Measurements from ENCODE around the gene CYGB.

The CYGB gene

DNA sequence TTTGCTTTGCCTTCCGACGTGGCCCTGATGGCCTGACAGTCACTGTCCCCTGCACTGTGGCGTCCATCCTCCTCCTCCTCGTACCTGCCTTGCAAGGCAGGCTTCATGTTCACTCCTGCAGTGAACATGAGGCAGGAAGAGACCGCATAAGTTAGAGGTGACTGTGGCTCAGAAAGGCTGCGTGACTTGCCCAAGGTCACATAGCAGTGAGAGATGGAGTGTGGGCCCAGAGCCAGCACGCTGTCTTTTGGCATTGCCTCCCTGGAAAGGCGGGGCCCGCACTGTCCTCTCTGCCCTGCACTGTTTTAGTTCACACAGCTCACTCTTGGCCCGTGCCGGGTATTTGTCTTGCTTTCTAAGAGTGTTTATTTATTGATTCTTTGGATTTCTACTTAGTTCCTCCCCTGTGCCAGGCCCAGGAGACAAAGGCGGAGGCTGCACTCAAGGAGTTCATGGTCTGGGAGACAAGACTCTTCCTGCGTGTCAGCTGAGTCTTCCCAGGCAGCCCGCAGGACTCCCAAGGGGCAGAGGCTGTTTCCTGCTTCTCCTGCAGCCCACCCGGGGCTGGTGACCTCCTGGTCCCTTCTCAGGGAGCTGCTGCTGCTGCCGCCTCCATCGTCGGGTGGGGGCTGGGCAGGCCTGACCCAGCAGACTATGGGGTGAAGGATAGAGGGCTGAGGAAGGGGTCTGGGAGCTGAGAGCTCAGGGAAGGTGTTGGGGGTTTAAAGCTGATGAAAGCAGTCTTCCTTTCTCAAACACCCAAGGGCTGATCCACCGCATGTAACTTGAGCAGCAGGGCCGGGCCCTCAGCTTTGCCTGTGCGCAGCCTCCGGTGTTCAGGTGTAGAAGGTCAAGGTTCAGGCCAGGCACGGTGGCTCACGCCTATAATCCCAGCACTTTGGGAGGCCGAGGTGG is 12.7 kb downstream of the CYGB start:
- in situ Hi-C loops (cut with MboI; ENCODE audit: low sequenced_read_pairs): loop anchor here (5.0 to 25.0 kb wide), 2 partner anchors 97 to 113 kb away; no protein-coding TSS in a partner anchor

DNA sequence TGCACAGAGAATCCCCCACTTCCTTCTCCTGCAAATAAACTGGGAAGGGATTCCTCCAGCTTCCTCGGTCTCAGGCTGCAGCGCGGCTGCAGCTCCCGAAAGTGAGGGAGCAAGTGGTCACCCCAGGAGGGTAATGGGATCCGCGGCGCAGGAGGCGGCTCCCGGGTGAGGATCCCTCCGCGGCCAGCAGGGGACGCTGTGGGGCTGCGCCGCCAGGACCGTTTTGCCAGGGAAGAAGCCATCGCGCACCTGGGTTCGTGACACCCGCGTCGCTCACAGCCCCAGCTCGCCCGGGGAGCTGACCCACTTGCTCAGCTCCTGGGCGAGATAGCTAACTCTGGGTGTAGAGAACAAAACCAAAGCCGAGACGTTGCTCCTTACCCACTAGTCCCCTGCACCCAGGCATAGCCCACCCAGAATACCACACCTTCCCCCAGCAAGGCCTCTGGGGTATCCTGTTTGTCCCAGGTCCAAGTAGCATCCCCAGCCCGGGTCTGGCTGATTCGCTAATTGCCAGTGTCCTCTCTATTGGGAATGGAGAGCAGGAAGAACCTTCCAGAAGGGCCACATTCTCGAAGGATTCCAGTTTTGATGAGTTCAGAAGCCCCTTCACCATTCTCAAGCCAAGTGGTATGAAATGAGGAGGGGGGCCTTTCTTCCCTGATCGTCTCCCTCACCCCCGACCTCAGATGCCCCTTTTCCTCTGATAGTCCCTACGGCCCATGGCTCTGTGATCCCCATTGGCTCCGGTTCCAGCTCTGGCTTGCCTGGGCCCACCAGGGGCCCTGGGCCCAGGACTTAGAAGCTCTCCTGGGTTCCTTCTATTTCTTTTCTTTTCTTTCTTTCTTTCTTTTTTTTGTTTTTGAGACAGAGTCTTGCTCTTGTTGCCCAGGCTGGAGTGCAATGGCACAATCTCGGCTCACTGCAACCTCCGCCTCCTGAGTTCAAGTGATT is 14.1 kb downstream of the CYGB start:
- in situ Hi-C loops (cut with MboI; ENCODE audit: low sequenced_read_pairs): loop anchor here (5.0 to 25.0 kb wide), 2 partner anchors 99 to 111 kb away; no protein-coding TSS in a partner anchor

DNA sequence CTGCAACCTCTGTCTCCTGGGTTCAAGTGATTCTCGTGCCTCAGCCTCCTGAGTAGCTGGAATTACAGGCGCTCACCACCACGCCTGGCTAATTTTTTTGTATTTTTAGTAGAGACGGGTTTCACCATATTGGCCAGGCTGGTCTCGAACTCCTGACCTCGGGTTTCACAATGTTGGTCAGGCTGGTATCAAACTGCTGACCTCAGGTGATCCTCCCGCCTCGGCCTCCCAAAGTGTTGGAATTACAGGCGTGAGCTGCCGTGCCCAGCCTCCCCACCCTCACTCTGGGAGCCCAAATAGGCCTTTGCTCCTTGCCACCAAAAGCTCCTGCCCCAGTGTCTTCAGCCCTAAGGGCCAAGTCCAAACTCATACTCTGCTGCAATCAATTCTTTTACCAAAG is 15.8 kb downstream of the CYGB start:
- in situ Hi-C loops (cut with MboI; ENCODE audit: low sequenced_read_pairs): loop anchor here (5.0 to 25.0 kb wide), 2 partner anchors 101 to 109 kb away; no protein-coding TSS in a partner anchor

DNA sequence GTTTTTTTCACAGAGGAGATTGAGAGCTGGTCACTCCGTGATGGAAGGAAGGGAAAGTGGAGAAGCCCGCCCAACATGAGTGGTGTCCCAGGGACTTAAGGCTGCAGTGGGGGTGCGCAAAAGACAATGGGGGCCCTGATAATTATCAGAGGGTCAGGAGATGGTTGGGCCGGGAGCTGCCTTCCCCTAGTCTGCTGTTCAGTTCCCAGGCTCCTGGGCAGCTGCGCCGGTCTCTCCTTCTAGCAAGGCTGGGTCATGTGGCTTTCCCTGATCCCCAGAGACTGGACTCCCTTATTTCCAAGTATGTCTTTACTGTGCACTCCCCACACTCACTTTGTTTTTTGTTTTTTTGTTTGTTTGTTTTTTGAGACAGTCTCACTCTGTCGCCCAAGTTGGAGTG is 16.2 kb downstream of the CYGB start:
- in situ Hi-C loops (cut with MboI; ENCODE audit: low sequenced_read_pairs): loop anchor here (5.0 to 25.0 kb wide), 2 partner anchors 101 to 109 kb away; no protein-coding TSS in a partner anchor

DNA sequence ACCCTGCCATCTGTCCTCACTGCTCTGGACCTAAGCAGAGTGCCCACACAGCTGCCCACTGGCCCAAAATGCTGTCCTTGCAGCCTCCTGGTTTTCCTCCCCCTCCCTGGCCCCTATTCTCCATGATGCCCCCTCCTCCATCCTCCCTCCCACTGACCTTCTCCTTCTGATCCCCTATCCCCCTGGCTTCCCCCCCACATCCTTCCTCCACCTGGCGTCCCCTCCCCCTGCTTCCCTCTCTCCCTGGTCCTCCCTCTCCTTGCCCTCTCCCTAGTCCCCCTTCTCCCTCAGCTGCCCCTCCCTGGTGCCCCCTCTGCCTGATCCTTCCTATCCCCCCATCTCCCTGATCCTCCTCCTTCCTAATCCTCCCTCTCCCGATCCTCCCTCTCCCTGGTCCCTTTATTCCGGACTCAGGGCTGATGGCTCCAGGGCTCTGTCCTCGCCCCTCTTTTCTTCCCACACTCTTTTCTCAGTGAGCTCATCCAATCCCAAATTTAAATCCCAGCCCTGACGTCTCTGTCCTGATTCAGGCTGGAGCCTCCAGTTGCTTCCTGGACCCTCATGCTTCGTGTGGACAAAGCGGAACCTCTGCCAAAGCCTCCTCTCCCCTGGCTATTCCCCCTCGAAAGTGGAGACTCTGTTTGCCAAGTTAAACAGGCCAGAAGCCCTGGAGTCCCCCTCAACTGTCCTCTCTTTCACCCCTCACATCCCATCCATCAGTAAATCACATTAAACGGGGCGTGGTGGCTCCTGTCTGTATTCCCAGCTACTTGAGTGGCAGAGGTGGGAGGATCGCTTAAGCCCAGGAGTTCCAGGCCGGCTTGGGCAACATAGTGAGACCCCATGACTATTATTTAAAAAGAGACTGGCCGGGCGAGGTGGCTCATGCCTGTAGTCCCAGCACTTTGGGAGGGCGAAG is 18.2 kb downstream of the CYGB start:
- in situ Hi-C loops (cut with MboI; ENCODE audit: low sequenced_read_pairs): loop anchor here (25.0 kb wide), 1 partner anchor 107 kb away; no protein-coding TSS in a partner anchor

DNA sequence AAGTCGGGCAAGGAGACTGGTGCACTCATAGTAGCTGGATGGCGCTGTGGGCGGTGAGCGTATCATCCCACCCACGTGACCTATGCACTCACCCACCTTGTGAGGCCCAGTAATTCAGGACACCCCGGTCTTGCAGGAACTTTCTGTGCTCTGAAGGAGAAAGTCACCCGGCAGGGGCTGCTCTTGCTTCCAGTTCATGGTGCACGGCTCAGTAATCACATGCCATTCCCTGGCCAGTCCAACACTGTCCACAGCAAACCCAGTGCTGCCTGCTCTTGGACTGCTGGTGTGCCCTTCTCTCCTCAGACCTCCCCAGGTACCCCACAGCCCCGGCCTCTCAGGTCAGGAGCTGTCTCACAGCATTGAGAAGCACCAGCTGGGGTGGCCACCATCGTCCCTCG is 19.9 kb downstream of the CYGB start:
- in situ Hi-C loops (cut with MboI; ENCODE audit: low sequenced_read_pairs): loop anchor here (25.0 kb wide), 1 partner anchor 105 kb away; no protein-coding TSS in a partner anchor

DNA sequence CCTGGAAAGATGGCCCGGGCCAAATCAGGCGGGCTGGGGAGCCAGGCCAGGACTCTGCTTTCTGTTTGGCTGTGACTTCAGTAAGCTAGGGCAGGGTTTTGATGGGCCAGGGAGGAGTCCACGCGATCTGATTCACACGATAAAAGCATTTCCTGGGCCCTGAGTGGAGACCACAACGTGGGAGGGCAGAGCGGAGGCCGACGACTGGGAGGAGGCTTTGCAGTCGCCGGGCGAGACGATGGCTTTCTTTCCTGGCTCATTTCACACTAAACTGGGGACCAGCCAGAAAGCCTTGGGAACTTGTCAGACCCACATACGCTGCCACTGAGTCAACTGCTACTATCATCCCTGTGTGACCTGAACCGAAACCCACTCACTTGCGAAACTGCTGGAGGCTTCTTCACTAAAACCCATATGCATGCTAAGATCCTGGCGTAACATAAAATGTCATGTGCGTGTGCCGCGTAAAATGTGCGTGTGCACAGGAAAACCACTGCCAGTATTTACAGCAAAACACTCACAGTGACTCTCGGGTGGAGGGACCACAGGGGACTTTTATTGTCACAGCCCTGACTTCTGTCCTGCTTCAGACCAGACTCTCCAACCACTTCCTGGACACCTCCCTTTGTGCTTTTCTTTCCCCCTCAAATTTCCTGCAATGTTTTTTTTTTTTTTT is 22.1 kb downstream of the CYGB start:
- in situ Hi-C loops (cut with MboI; ENCODE audit: low sequenced_read_pairs): loop anchor here (25.0 kb wide), 1 partner anchor 103 kb away; no protein-coding TSS in a partner anchor

DNA sequence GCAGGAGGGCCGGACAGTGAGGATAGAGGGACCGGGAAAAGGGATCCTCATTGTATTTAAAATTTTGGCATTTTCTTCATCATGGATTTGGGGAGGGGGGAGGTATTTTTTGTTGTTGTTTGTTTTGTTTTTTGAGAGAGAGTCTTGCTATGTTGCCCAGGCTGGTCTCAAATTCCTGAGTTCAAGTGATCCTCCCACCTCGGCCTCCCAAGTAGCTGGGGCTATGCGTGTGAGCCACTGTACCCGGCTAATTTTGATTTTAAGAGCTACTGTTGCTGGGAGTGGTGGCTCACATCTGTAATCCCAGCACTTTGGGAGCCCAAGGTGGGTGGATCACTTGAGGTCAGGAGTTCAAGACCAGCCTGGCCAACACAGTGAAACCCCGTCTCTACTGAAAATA is 23.2 kb downstream of the CYGB start:
- in situ Hi-C loops (cut with MboI; ENCODE audit: low sequenced_read_pairs): loop anchor here (25.0 kb wide), 1 partner anchor 102 kb away; no protein-coding TSS in a partner anchor

DNA sequence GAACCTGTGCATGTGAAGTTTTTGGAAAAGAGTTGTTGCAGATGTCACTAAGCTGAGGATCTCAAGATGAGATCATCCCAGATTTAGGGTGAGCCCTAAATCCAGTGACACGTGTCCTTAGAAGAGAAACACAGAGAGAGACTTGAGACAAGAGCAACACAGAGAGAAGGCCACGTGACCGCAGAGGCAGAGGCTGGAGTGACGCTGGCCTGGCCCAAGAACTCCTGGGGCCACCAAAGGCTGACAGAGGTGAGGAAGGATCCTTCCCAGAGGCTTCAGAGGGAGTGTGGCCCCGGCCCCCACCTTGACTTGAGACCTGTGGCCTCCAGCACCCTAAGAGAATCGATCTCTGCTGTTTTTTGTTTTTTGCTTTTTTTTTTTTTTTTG is 24.2 kb downstream of the CYGB start:
- in situ Hi-C loops (cut with MboI; ENCODE audit: low sequenced_read_pairs): loop anchor here (25.0 kb wide), 1 partner anchor 101 kb away; no protein-coding TSS in a partner anchor

DNA sequence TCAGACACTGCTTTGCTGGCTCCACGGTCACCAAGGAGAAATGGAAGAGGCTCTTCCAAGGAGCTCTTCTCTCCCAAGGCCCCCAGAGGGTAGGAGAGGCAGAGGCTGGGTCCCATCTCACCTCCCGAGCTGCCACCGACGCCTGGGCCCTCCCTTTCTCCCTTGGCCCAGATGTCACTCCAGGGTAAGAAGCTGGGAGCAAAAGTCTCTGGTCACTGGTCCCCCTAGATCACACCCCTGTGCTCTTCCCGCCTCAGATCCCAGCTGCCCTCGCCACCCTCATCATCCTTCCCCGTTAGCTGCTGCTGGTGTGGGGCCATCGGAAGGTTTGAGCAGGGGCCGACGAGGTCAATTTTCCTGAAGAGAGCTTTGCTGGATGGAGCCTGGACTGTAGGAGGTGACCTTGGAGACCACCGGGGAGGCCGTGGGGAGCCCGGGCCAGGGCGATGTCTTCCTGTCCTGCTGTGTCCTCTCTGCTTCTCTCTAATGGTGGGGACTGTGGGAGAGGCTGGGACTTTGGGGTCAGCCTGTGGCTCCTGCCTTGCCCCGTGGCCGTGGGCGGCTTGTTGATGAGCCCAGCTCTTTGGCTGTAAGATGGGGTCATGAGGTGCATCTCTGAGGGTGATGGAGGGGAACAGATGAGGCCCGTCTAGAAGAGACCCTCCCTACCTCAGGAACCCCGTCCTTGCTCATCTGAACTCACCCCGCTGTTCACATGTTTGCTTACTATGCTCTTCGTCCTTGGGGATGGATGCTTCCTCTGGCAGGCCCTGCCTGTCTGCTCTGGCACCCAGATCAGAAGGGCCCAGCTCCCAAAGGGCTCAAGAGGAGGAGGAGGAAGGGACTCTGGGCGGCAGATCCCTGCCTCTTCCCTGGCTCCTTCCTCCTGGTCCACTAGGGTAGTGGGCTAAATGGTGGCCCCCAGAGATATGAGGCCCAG is 24.9 kb downstream of the CYGB start:
- in situ Hi-C loops (cut with MboI; ENCODE audit: low sequenced_read_pairs): loop anchor here (25.0 kb wide), 1 partner anchor 100 kb away; no protein-coding TSS in a partner anchor

DNA sequence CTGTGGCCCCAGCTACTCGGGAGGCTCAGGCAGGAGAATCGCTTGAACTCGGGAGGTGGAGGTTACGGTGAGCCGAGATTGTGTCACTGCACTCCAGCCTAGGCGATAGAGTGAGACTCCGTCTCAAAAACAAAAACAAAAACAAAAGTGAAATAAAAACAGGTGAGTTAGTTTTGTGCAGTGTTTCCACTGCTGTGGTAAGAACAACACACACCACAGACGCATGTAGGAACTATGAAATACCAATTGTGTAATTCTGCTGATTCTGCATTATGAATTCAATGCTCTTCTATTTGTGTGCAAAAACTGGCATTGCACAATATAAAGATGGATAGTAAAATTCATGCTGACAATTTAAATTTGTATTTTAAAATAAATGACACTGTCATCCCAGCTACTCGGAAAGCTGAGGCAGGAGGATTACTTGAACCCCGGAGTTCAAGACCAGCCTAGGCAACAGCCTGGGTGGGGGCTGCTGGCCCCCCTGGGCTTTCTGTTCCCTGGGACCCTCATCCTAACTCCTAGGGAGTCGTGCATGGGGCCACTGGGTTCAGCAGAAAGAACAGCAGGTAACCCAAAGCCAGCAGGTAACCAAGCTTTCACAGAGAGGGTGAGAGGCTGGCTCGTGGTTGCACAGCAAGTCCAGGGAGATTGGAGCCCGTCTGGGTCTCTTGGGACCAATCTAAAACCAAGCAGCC is 25.7 kb downstream of the CYGB start:
- in situ Hi-C loops (cut with MboI; ENCODE audit: low sequenced_read_pairs): loop anchor here (25.0 kb wide), 1 partner anchor 100 kb away; no protein-coding TSS in a partner anchor

DNA sequence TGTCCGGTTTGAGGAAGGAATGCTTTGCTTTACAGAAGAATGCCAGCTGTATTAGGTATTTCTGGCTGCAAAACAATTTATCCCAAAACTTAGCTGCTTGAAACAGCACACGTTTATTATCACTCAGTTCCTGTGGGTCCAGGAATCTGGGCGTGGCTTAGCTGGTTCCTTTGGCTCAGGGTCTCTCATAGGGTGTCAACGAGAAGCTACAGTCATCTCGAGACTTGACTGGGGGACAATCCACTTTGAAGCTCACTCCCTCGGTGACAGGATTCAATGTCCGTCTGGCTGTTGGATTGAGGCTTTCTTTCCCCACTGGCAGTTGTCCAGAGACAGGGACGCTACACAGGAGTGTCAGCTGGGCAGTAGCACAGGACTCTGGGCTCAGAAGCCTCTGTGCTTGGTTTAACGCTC is 26.7 kb downstream of the CYGB start:
- in situ Hi-C loops (cut with MboI; ENCODE audit: low sequenced_read_pairs): loop anchor here (25.0 kb wide), 1 partner anchor 99 kb away; no protein-coding TSS in a partner anchor

DNA sequence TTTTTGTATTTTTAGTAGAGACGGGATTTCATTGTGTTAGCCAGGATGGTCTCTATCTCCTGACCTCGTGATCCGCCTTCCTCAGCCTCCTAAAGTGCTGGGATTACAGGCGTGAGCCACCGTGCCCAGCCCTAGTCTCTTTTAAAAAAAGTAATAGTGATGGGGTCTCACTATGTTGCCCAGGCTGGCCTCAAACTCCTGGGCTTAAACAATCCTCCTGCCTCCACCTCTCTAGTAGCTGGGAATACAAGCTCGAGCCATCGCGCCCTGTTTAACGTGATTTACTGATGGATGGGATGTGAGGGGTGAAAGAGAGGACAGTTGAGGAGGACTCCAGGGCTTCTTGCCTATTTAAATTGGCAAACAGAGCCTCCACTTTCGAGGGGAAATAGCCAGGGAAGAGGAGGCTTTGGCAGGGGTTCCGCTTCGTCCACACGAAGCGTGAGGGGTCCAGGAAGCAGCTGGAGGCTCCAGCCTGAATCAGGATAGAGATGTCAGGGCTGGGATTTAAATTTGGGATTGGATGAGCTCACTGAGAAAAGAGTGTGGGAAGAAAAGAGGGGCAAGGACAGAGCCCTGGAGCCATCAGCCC is 28.9 kb downstream of the CYGB start:
- in situ Hi-C loops (cut with MboI; ENCODE audit: low sequenced_read_pairs): loop anchor here (5.0 to 25.0 kb wide), 3 partner anchors 41 to 204 kb away; partner anchors contain the start of genes AANAT and QRICH2

DNA sequence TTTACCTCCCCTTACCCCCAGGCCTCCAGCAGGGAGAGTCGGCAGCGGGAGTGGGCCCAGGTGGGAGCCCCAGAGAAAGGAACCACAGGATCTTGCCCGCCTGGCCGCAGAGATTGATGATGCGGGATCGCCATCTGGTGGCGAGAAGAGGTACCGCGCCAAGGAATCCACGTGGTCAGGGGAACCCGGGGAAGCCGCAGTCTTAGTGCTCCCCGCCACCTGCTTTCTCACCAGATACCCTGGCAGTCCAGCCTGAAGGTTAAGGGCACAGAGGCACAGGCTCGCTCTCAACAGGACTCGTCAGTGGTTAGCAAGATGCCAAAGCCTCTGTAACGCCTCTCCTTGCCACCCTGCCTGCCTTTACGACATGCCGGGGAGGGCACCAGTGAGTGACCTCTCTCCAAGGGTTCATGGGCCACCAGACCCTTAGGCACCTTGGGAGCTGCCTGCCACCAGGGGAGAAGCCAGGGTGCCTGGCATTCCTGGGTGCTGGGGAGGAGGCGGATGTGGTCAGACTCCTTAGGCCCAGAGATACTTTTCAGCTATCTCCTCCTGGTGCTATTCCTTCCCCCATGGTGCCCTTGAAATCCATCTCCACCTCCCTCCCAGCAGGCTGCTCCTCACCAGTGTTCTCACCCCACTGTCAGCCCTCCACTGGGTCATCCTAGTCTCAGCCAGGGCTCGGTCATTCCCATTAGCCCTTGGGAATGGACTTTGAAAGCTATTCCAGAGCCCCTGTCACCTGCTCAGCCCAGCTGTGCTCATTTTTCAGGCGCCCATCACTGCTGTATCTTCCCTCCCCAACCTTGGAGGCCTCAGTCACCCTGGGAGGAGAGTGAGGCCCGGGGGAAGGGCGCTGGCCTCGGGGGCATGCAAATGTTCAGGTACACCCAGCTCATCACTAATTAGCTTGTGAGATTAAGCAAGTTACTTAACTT is 30.8 kb downstream of the CYGB start:
- in situ Hi-C loops (cut with MboI; ENCODE audit: low sequenced_read_pairs): loop anchor here (5.0 to 25.0 kb wide), 3 partner anchors 39 to 202 kb away; partner anchors contain the start of genes AANAT and QRICH2

DNA sequence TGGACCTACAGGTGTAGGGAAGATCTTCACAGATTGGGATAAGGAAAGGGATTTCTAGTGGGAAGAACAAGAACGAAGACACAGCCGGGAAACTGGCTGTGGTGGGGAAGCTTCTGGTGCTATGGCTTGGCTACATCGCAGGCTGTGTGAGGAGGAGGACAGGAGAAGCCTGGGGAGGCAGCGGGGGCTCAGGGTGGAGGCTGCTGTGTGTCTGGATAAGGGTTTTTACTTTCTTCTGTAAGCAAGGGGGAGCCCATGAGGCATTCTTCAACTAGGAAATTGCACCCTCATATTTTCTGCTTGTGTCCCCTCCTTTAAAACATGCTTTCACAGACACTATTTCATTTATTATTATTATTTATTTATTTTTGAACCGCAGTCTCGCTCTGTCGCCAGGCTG is 33.4 kb downstream of the CYGB start:
- in situ Hi-C loops (cut with MboI; ENCODE audit: low sequenced_read_pairs): loop anchor here (10.0 to 25.0 kb wide), 2 partner anchors 92 to 199 kb away; partner anchors contain the start of gene QRICH2

Measured in HL-60/S4 (cell line).